Subcutaneous adipose tissue (tissue), 4 donors: ENCODE results near the gene REPS1. TPM values are rescaled to one million over a fixed set of nuclear protein-coding genes. Genes with fewer than 3 reads are reported as not detected.

Source experiments
- total RNA-seq, 4 donors: library from RNA; depleted of rRNA; stranded (reverse); fragments of >200 nt; gene quantifications; one replicate each; pipeline ENCODE4 v1.1.0, GENCODE V29; 2016
- TF ChIP-seq, protein P1 (sequence below): fragments of 450-650 bp; IDR thresholded peaks from one replicate; pipeline ENCODE4 v1.5.1; 2016; ENCODE audit warnings: low read depth, mild to moderate bottlenecking, control low read depth, antibody characterized with exemption, moderate library complexity

Gene REPS1
- total RNA-seq, 4 donors from 2014 or later: 27.1 to 47.3 (median 33.1) TPM

DNA sequence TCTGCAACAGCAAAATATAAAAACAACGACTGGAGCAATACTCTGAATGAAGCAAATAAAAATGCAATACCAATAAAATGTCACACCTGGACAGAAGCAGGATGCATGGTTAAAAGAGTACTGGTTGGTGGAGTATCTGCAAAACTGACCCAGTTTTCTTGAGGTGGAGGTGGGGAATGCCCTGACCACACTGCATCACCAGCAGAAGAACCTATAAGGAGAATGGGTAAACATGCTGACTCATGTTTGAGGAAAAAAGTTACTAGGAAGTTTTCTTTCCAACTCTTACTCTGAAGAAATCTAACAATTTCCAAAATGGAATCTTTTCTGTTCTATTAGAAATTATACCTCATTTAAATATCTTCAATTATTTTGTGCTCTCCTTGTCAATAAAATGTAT, 43.6 kb downstream of the REPS1 start:
- TF ChIP-seq, protein P1, sequence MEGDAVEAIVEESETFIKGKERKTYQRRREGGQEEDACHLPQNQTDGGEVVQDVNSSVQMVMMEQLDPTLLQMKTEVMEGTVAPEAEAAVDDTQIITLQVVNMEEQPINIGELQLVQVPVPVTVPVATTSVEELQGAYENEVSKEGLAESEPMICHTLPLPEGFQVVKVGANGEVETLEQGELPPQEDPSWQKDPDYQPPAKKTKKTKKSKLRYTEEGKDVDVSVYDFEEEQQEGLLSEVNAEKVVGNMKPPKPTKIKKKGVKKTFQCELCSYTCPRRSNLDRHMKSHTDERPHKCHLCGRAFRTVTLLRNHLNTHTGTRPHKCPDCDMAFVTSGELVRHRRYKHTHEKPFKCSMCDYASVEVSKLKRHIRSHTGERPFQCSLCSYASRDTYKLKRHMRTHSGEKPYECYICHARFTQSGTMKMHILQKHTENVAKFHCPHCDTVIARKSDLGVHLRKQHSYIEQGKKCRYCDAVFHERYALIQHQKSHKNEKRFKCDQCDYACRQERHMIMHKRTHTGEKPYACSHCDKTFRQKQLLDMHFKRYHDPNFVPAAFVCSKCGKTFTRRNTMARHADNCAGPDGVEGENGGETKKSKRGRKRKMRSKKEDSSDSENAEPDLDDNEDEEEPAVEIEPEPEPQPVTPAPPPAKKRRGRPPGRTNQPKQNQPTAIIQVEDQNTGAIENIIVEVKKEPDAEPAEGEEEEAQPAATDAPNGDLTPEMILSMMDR: no peak

DNA sequence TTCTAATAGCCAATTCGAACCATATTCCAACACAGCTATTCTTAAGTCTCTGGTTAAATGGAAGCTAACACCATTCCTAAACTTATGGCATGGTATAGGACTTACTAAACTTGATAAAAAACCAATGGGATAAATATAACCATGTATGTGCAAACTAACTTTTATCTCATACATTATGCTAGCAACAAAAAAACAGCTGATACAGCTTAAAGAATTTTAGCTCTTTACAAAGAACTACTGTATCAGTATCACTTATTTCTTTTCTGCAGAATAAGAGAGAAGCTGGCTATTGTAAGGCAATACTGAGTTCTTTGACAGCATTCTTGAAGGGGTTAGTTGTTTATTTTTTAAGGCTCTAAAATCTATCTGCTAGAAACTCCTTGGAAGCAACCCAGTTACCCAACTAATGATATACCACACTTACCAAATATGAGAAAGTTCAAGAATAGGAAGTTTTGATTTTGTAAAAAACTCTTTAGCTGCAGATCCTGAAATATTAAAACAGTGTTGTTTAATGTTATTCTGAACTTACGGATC, 44.9 kb downstream of the REPS1 start:
- TF ChIP-seq, protein P1: no peak

DNA sequence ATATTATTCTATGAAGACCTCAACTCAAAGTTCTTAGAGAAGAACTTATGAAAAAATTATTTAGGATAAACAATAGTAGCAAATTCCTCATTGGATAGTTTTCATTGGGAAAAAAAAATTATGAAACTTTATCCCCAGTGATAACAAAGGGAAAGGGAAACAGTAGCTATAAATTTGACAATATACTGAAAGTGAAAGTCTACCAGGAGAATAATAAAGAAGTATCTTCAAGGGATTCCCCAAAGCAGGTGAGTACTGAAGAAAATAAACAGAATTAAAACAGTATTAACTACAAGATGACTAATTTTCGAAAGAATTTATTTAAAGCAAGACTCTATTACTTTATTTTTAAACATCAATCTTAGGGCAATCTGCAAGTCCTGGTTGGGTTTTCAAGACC, 56.4 kb downstream of the REPS1 start:
- TF ChIP-seq, protein P1: no peak

DNA sequence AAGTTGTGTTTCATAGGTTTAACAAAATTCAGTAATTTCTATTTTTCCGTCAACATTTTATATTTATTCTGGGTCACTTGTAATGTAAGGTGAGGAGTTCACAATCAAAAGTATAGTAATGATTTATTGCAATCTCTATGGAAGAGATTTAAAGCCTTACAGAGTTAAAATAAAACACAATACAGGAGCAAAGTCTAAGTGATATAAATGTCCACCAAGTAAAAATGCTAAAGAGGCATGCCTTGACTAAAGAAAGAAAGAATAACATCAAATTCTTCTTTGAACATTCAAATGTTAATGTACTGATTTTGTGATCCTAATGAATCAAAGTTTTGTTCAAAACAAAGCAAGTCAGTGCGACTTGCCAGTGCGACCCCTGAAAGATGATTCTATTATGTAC, 61.5 kb downstream of the REPS1 start:
- TF ChIP-seq, protein P1: no peak

DNA sequence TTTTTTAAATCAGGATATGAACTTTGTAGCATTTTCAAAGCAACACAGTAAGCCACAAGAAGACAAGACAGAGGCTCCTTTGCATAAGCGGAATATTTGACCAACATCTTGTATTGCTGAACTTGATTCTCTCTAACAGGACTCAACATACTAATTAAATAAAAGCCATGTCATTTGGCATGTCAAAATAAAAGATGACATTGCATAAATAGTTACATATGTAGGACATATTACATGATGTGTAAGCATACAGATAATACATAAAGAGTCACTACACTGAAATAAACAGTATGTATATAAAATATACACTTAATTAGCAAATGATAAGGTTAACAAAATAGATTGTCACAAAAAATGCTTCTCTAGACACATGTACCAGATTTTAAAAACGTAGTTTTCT, 62.2 kb downstream of the REPS1 start:
- TF ChIP-seq, protein P1: no peak

DNA sequence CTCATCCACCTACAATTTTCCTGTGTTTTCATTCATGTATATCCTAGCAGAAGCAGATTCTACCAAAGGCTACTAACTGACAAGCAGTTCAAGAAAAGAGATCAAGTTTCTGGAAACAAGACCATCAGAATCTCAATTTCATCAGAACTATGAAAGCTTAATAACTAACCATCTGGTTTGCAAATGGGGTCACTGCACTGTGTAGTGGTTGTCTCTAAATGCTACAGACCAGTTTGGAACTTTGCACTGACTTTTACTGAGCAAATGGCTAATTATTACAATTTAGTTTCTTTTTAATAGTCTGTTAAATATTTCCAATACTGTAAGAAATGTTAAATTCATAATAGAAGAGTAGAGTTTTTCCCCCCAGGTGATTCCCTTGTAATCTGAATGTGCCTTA, 64.5 kb downstream of the REPS1 start:
- TF ChIP-seq, protein P1: no peak

DNA sequence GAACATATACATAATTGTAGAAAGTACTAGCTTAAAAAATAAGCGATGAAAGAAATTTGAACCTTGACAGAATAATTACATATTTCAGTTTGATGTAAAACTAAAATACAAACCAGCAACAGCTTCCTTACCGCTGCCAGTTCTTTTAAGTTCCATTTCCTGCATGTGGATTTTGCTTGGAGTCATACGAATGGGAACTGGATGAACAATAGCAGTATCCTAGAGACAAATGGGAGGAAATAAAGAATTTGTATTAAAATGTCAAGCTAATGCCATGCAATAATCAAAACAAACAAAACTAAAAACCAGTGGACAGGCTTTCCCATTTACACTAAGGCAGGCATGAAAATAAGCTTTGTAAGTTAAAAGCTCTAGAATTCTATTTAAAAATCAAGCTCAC, 67.1 kb downstream of the REPS1 start:
- TF ChIP-seq, protein P1: no peak
